Measurements from ENCODE around the gene ADISSP. TPM values are rescaled to one million over a fixed set of nuclear protein-coding genes. Genes with fewer than 3 reads are reported as not detected.

Gene ADISSP
- total RNA-seq, 1 donor from 2014 or later, result 40.8 TPM

GRCh38 chr20:3720068-3720467 lies 47.5 kb downstream of the ADISSP start:
- no peak for DNase-seq (ENCODE audit: low read depth)

DNA sequence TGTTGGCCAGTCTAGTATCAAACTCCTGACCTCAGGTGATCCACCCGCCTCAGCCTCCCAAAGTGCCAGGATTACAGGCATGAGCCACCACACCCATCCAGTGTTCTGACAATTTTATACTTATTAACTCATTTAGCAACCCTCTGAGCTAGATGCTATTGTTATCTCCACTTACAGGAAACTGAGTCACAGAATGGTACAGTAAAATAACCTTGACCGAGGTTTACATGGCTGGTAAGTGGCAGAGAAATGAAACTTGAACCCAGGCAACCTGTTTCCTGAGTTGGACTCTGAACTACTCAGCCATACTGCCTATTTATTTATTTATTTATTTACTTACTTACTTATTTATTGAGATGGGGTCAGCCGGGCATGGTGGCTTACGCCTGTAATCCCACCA lies 48.5 kb downstream of the ADISSP start:
- DNase-seq (ENCODE audit: low read depth), result no peak

DNA sequence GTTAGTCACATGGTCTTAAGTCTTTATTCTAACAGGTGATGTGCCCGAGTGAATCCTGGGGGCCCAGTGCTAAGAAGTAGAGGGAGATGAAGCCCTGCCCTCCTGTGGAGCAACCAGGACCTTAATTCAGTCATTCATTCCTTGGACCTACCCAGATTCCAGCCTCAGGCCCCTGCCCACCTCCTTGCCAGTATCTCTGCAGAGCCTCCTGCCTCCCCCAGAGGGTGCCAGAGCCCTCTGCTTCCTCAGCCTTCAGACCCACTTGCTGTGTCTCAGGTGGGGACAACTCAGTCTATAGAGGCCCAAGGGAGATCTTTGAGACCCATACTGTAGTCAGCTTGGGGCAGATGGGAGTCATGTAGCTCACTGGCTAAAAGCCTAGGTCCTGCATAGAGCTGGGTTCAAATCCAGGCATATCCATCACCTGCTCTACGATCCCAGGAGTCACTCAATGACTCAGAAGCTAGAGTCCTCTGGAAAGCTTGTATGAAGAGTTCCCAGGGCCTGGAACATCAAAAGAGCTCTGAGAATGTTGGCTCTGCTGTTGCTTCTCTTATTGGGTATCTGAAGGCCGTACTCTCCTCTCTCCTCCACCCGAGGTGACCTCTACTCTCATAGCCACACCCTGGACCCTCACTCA lies 51.2 kb downstream of the ADISSP start:
- peak; percentile 51 for DNase-seq (ENCODE audit: low read depth)

- no peak for DNase-seq (ENCODE audit: low read depth)
These were observed 53.5 kb downstream of the ADISSP start for GRCh38 chr20:3714092-3714491.

- DNase-seq (ENCODE audit: low read depth), result no peak
These were observed 55.2 kb downstream of the ADISSP start, which contains the start of gene SIGLEC1 for GRCh38 chr20:3712279-3712873. Gene SIGLEC1, minus strand, starts transcription at chr20:3712600. Its CDS starts 5,472 bp downstream, at chr20:3707128.

GRCh38 chr20:3711484-3711941 lies 56.0 kb downstream of the ADISSP start:
- DNase-seq (ENCODE audit: low read depth), result no peak

DNA sequence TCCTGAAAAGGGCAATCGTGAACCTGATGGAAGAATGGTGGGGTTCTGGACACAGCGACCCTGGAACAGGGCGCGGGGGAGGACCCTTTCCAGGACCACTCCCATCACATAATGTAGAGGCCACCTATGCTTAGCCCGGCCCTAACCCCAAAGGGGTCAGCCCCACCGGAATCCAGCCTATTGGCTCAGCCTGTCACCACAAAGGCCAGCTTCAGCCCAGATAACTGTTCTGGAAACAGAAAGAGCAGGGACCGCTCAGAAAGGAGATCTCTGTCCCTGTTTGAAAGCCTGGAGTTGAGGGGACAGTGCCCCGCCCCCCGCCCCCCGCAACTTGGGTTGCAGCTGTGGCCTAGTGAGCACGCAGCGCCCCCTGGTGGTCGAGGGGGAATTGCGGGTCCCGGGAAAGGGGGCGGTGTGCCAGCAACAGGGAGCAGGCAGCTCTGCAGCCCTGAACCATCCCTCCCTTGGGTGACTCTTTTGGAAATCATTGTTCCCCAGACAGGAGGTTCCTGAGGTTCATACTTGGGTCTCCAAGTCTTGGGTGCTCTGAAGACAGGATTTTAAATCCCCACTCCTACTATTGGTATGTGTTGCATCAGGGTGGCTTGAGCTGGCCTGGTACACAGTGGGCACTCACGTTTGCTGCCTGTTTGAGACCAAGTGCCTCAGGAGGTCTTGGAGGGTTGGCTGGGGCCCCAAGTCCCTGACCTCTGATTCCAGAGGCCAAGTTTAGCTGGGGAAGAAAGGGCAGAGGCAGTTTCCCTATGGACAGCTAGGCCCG lies 56.7 kb downstream of the ADISSP start:
- peak; percentile 69 for DNase-seq (ENCODE audit: low read depth)

GRCh38 chr20:3710011-3710466 lies 57.5 kb downstream of the ADISSP start:
- DNase-seq (ENCODE audit: low read depth), result no peak

- DNase-seq (ENCODE audit: low read depth), result no peak
These were observed 60.0 kb downstream of the ADISSP start for GRCh38 chr20:3707508-3707899.

- peak; percentile 96 for DNase-seq (ENCODE audit: low read depth)
These were observed 60.6 kb downstream of the ADISSP start for GRCh38 chr20:3706774-3707507.

DNA sequence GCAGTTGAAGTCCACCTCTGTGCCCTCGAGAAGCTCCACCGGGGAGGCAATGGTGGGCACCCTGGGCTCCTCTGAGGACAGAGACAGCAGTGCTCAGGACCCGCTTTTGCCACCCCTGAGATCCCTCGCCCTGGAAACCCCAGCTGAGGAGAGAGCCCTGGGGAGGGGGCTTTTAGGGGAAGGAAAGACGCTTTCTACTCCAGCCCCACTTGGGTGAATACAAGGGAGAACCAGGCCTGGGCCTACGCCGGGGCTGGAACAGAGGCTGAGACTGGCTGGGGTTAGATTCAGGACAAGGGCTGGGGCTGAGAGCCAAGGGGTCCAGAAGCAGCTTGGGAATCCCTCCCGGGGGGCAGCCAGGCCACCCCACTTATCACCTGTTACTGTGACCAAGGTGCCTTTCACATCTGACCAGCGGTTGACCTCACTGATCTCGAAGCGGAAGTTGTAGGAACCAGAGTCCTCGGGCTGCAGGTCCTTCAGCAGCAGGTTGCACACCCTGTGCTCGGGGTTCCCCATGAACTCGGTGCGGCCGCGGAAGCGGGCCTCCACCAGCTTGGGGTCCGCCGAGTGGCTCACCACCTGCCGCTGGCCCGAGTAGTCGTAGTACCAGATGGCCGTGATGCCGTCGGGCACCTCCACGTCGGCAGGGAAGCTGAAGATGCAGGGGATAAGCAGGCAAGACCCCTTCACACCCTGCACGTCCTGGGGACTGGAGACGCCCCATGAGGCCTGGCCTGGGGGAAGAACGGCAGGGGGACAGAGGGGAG lies 61.4 kb downstream of the ADISSP start:
- no peak for DNase-seq (ENCODE audit: low read depth)

DNA sequence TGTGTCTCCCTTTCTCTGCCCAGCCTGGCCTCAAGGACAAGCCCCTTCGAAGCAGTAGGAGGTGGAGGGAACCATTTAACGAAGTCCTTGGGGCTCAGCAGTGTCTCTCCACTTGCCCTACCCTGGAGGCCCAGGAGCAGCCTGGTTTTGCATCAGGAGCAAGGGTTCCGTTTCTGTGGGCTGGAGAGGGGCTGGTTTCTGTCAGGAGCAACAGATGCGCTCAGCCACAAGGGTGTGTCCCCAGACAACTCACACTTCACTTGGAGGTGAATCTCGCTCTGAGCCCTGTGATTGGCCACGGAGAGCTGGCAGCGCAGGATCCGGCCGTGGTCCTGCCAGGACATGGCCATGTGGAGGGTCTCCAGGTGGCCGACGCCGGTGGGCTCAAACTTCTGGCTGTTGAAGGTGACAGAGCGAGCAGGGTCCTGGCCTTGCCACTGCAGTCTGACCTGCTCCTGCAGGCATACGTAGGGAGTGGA lies 62.0 kb downstream of the ADISSP start:
- peak; percentile 51 for DNase-seq (ENCODE audit: low read depth)

GRCh38 chr20:3704087-3704486 lies 63.5 kb downstream of the ADISSP start:
- peak; percentile 54 for DNase-seq (ENCODE audit: low read depth)

Other genes with a start within 250 kb of the ADISSP start
- not detected in 2 replicates for gene GFRA4, start 104.4 kb downstream of the ADISSP start, total RNA-seq
- 0.62 and 0.72 TPM in 2 replicates for gene ADAM33, start 85.7 kb downstream of the ADISSP start, total RNA-seq
- 0.53 and 1.3 TPM in 2 replicates for gene SIGLEC1, start 55.2 kb downstream of the ADISSP start, total RNA-seq
- gene HSPA12B, start 35.1 kb downstream of the ADISSP start, total RNA-seq, result not detected in 2 replicates
- 0.11 TPM in 1 of 2 replicates, not detected in the other for gene SPEF1, start 13.7 kb upstream of the ADISSP start, total RNA-seq
- 86.0 and 88.2 TPM in 2 replicates for gene CENPB, start 19.0 kb upstream of the ADISSP start, total RNA-seq
- gene CDC25B, start 28.6 kb upstream of the ADISSP start, total RNA-seq, result 127 and 211 TPM in 2 replicates
- 23.8 and 24.6 TPM in 2 replicates for gene AP5S1, start 52.8 kb upstream of the ADISSP start, total RNA-seq
- gene MAVS, start 79.1 kb upstream of the ADISSP start, total RNA-seq, result 21.3 and 26.7 TPM in 2 replicates
- 31.6 and 37.7 TPM in 2 replicates for gene PANK2, start 121.6 kb upstream of the ADISSP start, total RNA-seq
- gene RNF24, start 247.8 kb upstream of the ADISSP start, total RNA-seq, result 15.4 and 18.6 TPM in 2 replicates

Data from myocyte (in vitro differentiated cells).